Measurements from ENCODE around the gene PCDHGA8.
"Not testable (repeated sequence)": the region's sequence is repeated elsewhere in the genome, so short reads cannot be mapped to it uniquely, and the experiment has no call there.

PCDHGA8 gene

GRCh38 chr5:141399555-141400258 is 7.3 kb downstream of the PCDHGA8 start:
- H3K27ac ChIP-seq, result no peak overlapping the region
- H3K4me1 ChIP-seq (ENCODE audit: control insufficient read depth in 1 of 2, insufficient read depth in 1 of 2, low read depth in 1 of 2, low read length in 1 of 2), result no peaks in the 10 kb centered on the region
- peaks cover 98% of the 10 kb centered on the region for H3K27me3 ChIP-seq
- H3K9me3 ChIP-seq, result peaks cover 15% of the 10 kb centered on the region
- no peak for TF ChIP-seq CTCF (IDR thresholded peaks at IDR 0.05)
- no peaks in the 10 kb centered on the region for H3K36me3 ChIP-seq
- no peak overlapping the region for H3K4me3 ChIP-seq (ENCODE audit: low read depth in 1 of 2, low read length in 1 of 2)

GRCh38 chr5:141402553-141403243 is 10.3 kb downstream of the PCDHGA8 start, which contains the start of gene PCDHGA9:
Gene PCDHGA9 (plus strand): TSS chr5:141402778. CDS start chr5:141402953, 175 bp downstream.
- H3K36me3 ChIP-seq, result no peaks in the 10 kb centered on the region
- no peak for TF ChIP-seq CTCF (IDR thresholded peaks at IDR 0.05)
- peaks cover 98% of the 10 kb centered on the region for H3K27me3 ChIP-seq
- H3K9me3 ChIP-seq, result peaks cover 15% of the 10 kb centered on the region
- no peaks in the 10 kb centered on the region for H3K4me1 ChIP-seq (ENCODE audit: control insufficient read depth in 1 of 2, insufficient read depth in 1 of 2, low read depth in 1 of 2, low read length in 1 of 2)
- no peak within 1 kb of the TSS for H3K27ac ChIP-seq
- H3K4me3 ChIP-seq (ENCODE audit: low read depth in 1 of 2, low read length in 1 of 2), result no peak within 1 kb of the TSS

GRCh38 chr5:141403387-141403786 is 11.0 kb downstream of the PCDHGA8 start:
- H3K9me3 ChIP-seq, result peaks cover 19% of the 10 kb centered on the region
- no peaks in the 10 kb centered on the region for H3K36me3 ChIP-seq
- H3K4me3 ChIP-seq (ENCODE audit: low read depth in 1 of 2, low read length in 1 of 2), result no peak overlapping the region
- peaks cover 100% of the 10 kb centered on the region for H3K27me3 ChIP-seq
- no peaks in the 10 kb centered on the region for H3K4me1 ChIP-seq (ENCODE audit: control insufficient read depth in 1 of 2, insufficient read depth in 1 of 2, low read depth in 1 of 2, low read length in 1 of 2)
- H3K27ac ChIP-seq, result no peak overlapping the region
- TF ChIP-seq CTCF (IDR thresholded peaks at IDR 0.05), result no peak

- Histone ChIP-seq H3K27me3 (peaks cover 100% of the 10 kb centered on the region), H3K9me3 (peaks cover 21% of the 10 kb centered on the region)
- H3K4me1 ChIP-seq (ENCODE audit: control insufficient read depth in 1 of 2, insufficient read depth in 1 of 2, low read depth in 1 of 2, low read length in 1 of 2); H3K36me3 ChIP-seq; H3K4me3 ChIP-seq (ENCODE audit: low read depth in 1 of 2, low read length in 1 of 2); H3K27ac ChIP-seq: not testable (repeated sequence)
Observed at GRCh38 chr5:141407790-141408505, 15.5 kb downstream of the PCDHGA8 start, which contains the start of gene PCDHGB6. Gene PCDHGB6 (plus strand): TSS chr5:141408021. CDS start chr5:141408203, 182 bp downstream.

- peaks cover 20% of the 10 kb centered on the region for H3K9me3 ChIP-seq
- H3K27me3 ChIP-seq, result peaks cover 100% of the 10 kb centered on the region
- no peaks in the 10 kb centered on the region for H3K36me3 ChIP-seq
- no peak overlapping the region for H3K4me3 ChIP-seq (ENCODE audit: low read depth in 1 of 2, low read length in 1 of 2)
- TF ChIP-seq CTCF (IDR thresholded peaks at IDR 0.05), result no peak
- no peak overlapping the region for H3K27ac ChIP-seq
- peaks cover 0 to 7% of the 10 kb centered on the region in 2 experiments for H3K4me1 ChIP-seq (ENCODE audit: control insufficient read depth in 1 of 2, insufficient read depth in 1 of 2, low read depth in 1 of 2, low read length in 1 of 2)
Observed at GRCh38 chr5:141409598-141410306, 17.3 kb downstream of the PCDHGA8 start.

All from neutrophil (primary cell).